EL (cell line): Measurements from ENCODE around the gene EEPD1.
"Not testable (repeated sequence)": the region's sequence is repeated elsewhere in the genome, so short reads cannot be mapped to it uniquely, and the experiment has no call there.

Source experiments
- DNase-seq: peaks from one replicate; pipeline ENCODE4 v3.0.0-alpha.2; 2016

EEPD1 gene

GRCh38 chr7:36152756-36153570 is at the start of gene EEPD1:
Gene EEPD1, plus strand, starts transcription at chr7:36153254. Its CDS starts 1,071 bp downstream, at chr7:36154325.
- peak; percentile 100 for DNase-seq

DNA sequence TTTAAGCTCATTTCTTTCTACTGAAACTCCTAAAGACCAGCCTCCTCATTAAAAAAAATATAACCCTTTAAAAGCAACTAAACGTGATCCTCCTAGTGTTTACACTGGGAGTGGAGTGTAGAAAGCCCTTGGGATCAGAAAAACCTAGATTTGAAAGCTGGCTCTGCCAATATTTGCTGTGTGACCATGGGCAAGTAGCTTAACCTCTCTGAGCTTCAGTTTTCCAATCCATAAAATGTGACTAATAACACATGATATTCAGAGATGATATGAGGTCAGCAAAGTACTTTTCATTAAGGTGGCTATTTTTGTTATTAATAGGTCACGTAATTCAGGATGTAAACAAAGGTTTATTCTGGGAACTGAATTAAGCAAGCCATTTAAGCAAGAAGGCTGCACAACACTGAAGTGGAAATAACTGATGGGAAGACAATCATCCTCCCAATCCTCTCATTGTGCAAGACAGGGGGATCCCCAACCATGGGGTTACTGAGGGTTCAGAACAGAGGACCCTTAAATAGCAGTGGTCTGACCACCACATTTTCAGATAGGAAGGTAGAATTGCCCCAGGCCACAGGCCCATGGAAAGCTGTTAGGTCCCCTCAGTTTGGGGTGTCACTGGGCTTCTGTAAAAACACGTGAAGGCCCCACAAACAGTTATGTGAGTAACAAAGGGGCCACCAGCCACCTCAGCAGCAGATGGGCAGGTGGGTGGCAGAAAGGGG is 49.1 kb upstream of the EEPD1 start:
- no peak for DNase-seq

DNA sequence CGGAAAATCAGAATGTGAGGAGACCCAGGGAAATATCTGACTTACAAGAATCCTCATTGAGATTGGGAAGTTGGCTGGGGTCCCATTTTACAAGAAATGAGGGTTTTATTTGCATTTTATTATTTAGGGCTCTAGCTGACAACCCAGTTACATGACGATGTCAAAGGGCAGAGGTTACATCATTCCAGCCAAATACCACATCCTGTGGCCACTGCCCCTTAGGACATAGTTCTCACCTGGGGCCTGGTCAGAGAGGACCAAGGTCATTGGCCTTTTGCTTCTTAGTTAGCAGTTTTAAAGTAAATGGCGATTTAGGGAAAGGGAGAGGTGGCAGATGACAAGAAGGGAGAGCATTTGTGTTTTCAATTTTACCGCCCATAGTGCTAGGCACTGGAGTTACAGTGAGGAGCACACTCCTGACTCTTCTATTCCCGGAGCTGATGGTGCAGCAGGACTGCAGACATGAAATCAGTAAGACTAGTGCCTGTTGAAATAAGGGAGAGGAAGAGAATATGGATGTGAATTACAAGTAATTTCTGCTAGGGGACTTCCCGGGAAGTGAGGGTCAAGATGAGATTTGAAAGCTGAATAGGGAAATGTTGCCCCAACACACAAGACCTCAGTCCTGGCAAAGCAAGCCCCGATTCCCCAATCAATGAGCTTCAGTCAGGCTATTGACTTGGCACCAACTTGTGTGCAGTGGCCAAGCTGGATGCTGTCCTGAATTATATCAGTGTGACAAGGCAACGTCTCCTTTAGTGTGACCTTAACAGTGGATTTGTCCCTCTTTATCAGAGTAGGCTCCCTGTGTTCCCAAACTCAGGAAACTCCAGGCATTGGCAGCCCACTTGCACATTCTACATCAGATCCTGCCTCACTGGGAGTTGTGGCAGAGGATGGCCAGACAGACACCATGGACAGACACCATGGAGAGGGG is 45.8 kb upstream of the EEPD1 start:
- DNase-seq = not testable (repeated sequence)

DNA sequence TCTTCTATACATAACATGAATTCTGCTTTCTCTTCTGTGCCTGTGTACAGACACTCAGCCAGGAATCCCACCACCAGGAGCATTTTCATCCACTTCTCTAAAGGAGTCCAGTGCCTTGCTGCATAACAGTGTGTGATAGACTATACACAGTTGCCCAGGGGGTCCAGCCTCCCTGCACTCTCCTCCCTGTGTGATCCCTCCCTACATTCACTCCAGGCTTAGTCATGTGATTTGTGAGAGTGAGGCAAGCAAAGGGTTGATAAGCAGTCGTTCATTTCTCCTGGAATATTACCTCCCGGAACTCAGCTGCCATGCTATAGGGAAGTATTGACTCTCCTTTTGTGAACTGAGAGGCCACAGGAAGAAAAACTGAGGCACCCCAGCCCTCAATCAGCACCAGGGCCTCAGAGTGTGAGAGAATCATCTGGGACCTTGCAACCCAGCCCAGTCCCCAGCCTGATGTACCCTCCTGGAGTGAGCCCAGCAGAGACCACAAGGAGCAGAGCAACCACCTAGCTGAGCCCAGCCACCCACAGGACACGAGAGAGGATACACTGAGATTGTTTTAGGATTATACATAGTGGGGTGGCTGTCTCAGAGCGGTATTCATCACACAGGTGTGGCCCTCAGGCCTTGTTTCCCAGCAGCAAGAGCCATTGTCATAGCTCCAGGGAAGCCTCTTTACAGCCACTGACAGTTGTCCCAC is 45.0 kb upstream of the EEPD1 start:
- DNase-seq = no peak

- no peak for DNase-seq
Measured at GRCh38 chr7:36109013-36109627, 43.9 kb upstream of the EEPD1 start.

DNA sequence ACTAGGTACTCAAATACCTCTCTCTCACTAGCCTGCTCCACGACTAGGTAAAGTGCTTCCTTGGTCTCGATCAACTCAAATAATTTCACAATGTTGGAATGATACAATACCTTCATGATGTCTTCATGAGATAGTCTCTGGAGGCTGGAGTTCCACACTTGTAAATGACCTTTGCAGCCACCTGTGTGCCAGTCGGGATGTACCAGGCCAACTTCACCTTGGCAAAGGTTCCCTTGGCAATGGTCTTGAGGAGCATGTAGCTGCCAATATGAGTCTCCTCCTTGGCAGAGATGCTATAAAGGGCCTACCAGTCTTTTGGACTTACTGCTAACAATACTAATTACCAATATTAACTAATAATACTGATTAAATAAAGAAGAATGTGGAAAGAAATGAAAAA is 42.5 kb upstream of the EEPD1 start:
- no peak for DNase-seq

- no peak for DNase-seq
Measured at GRCh38 chr7:36112969-36113368, 40.1 kb upstream of the EEPD1 start.

DNA sequence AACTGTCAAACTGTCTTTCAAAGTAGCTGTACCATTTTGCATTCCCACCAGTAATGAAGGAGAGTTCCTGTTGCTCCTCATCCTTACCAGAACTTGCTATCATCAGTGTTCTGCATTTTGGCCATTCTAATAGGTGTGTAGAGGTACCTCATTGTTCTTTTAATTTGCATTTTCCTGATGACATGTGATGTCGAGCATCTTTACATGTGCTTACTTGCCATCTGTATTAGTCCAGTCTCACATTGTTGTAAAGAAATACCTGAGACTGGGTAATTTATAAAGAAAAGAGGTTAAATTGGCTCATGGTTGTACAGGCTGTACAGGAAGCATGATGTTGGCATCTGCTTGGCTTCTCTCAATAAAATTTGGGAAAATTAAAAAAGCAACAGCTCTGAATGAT is 38.7 kb upstream of the EEPD1 start:
- no peak for DNase-seq

- peak; percentile 99 for DNase-seq
Measured at GRCh38 chr7:36115448-36116321, 37.4 kb upstream of the EEPD1 start.

GRCh38 chr7:36116347-36117202 is 36.5 kb upstream of the EEPD1 start:
- DNase-seq = peak; percentile 58

GRCh38 chr7:36117203-36117840 is 35.7 kb upstream of the EEPD1 start:
- DNase-seq = no peak

- DNase-seq = no peak
Measured at GRCh38 chr7:36118344-36118743, 34.7 kb upstream of the EEPD1 start.

- DNase-seq = peak; percentile 95
Measured at GRCh38 chr7:36119005-36119706, 33.9 kb upstream of the EEPD1 start.

- not testable (repeated sequence) for DNase-seq
Measured at GRCh38 chr7:36119983-36120646, 32.9 kb upstream of the EEPD1 start.

DNA sequence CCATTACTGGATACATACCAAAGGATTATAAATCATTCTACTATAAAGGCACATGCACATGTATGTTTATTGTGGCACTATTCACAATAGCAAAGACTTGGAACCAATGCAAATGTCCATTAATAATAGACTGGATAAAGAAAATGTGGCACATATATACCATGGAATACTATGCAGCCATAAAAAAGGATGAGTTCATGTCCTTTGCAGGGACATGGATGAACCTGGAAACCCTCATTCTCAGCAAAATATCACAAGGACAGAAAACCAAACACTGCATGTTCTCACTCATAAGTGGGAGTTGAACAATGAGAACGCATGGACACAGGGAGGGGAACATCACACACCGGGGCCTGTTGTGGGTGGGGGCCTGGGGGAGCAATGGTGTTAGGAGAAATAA is 27.4 kb upstream of the EEPD1 start:
- not testable (repeated sequence) for DNase-seq

GRCh38 chr7:36127075-36127740 is 25.8 kb upstream of the EEPD1 start:
- DNase-seq = no peak

GRCh38 chr7:36128448-36129047 is 24.5 kb upstream of the EEPD1 start:
- peak; percentile 91 for DNase-seq
